Activated CD4-positive, CD25-positive, alpha-beta regulatory T cell treated with anti-CD3 and anti-CD28 coated beads, Interleukin-2, amount 50 U/mL, for 16 hours (primary cell): ENCODE data around the gene NUP133.
"Not testable (repeated sequence)": the region's sequence is repeated elsewhere in the genome, so short reads cannot be mapped to it uniquely, and the experiment has no call there.

Experiments
- DNase-seq: peaks from one replicate; pipeline ENCODE4 v3.0.0-alpha.2; 2020; ENCODE audit warnings: low read depth, low spot score

Gene NUP133

DNA sequence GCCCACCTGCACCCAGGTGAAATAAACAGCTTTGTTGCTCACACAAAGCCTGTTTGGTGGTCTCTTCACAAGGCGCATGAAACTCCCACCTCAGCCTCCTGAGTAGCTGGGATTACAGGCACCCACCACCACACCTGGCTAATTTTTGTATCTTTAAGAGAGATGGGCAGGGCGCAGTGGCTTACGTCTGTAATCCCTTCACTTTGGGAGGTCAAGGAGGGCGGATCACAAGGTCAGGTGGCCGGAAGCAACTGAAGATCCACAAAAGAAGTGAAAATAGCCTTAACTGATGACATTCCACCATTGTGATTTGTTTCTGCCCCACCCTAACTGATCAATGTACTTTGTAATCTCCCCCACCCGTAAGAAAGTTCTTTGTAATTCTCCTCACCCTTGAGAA is 89.6 kb downstream of the NUP133 start:
- DNase-seq = not testable (repeated sequence)

DNA sequence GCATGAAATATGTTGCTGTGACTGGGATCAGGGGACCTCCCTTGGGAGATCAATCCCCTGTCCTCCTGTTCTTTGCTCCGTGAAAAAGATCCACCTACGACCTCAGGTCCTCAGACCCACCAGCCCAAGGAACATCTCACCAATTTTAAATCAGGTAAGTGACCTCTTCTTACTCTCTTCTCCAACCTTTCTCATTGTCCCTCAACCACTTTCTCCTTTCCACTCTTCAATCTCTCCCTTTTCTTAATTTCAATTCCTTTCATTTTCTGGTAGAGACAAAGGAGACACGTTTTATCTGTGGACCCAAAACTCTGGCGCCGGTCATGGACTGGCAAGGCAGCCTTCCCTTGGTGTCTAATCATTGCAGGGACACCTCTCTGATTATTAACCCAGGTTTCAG is 95.3 kb downstream of the NUP133 start:
- DNase-seq = not testable (repeated sequence)

DNA sequence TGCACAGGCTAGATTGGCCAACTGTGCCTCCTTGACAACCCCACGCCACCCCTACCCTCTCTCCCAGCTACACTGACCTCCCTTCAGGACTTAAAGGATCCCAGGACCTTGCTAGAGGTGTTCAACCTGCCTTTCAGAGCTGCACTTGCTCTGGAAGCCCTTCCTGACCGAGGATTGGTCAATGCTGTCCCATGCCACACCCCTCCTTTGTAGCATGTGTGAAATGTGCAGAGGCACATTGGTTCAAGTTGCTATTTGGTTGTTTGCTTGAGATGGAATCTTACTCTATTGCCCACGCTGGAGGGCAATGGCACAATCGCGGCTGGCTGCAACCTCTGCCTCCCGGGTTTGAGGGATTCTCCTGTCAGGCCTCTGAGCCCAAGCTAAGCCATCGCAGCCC is 96.1 kb downstream of the NUP133 start:
- no peak for DNase-seq

DNA sequence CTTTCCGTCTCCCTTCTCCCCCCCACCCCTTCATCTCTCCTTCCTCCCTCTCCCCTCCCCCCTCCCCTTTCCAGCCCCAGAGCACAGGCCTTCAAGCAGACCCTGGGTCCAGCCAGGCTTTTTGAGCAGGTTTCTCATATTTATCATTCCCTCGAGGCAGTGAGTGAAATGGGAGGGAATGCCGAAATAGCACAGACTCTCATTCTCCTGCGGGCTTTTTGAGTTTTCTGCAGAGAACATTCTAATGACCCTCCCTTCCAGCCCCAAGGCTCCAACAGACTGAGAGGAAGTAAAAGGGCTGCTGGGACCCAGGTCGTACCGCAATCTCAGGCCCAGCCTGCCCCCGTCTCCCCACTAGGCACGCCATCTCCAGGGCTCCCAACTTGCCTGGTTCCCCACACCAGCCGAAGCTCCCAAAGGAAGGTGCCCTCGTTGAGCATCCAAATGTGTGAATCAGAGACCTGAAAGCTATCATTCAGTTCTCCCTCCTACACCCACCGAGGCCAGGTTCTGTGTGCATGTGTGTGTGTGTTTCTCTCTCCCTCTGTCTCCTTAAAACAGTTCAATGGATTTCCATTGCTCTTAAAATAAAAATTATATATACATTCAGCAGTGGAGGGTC is 96.6 kb downstream of the NUP133 start:
- DNase-seq = no peak

DNA sequence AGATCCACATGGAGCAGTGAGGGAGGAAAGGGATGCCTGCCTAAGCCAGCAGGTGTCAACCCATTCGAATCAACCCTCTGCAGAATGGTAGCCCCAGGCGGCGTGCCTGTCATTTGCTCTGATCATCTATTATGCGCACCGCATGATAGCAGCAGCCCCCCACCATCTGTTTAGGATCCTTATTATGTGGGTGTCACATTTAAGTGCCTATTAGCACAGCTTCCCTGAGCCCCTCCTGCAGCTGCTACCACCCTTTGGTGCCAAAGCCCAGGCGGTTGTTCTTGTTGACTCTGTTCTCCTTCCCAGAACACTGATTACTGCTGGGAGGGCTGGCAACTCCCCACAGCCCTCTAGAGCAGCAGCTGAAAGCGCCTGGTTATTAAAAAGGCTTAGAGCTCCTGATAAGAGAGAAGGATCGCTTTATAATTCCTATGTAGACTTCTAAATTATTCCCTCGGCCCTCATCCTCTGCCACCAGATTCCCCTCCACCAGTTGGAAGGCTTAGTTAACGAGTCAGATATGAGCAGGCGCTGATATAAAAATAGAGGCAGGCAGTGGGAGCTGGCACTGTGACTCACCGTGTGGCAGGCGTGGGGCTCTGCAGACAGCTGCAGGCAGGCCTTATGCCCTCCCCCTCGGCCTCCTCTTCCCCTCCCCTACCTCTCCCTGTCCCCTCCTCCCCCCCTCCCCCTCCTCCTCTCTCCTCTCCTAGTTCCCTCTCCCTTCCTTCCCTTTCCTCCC is 97.3 kb downstream of the NUP133 start:
- no peak for DNase-seq

DNA sequence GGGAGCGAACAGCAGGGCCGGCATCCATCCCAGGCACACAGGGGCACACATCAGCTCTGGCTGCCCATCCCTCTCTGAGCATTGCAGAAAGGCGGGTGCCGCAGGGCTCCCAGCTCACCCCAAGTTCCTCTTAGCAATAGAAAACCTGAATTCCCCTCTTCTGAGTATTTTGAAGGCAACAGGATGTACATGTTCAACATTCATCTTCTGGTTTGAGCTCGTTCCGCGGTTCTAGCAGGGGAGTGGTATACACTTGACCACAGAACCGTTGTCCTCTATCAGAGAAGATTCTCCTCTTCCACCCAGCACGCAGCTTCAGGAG is 97.8 kb downstream of the NUP133 start:
- DNase-seq = no peak

DNA sequence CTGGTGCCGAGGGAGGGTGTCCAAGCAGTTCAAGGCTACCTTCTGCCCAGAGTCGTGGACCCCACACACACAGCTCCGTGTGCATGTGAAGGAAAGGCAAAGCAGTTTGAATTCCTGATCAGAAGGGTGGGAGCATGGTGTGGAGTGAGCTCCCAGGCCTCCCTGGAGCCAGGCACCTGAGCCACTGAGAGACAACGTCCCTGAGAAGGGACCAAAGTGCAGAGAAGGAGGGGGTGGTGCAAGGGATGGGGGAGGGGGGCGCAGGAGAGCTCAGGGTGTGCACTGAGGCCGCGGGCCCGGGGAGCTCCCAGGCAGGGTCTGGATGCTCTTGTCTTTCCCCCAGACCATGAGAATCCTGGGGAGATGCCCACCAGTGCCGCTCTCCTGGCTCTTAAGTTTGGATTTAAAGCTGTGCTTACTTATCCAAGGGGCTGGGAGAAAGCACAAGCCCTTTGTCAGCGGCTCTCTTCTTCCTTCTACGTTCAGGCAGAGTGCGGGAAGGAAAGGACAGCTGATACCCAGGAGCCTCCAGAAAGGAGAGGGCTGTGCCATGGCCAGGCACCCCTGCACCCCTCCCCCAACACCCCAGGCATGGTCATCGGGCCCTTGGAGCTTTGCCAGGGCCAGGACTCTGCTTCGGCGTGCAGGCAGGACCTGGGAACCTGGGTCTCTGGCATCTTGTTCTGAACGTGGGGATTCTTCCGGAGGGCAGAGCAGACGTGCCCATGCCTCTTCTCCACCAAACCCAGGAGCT is 98.3 kb downstream of the NUP133 start:
- no peak for DNase-seq

DNA sequence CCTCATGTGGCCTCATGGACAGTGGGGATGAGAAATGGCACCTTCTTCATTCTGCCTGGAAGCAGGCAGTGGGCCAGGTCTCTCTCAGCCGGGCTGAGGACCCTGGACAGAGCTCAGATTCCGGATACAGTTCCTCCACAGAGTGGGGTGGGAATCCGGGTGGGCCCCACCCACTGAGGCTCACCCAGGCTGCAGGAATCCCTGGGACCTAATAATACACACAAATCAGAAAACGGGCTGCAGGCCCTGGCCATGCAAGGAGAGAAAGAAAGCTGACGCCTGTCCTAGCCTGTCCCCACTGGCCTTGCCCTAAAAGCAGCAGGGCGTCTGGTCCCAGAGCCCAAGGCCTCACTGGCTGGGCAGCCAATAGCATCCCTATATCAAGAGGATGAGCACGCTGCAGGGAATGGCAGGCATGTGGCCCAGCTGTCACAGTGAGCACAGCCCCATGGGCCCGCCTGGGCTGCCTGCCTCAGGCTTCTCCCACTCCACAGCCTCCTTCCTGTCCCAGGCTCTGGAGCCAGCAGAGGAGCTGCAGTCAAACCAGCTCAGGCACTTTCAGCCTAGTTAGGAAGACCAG is 99.6 kb downstream of the NUP133 start:
- DNase-seq = no peak

DNA sequence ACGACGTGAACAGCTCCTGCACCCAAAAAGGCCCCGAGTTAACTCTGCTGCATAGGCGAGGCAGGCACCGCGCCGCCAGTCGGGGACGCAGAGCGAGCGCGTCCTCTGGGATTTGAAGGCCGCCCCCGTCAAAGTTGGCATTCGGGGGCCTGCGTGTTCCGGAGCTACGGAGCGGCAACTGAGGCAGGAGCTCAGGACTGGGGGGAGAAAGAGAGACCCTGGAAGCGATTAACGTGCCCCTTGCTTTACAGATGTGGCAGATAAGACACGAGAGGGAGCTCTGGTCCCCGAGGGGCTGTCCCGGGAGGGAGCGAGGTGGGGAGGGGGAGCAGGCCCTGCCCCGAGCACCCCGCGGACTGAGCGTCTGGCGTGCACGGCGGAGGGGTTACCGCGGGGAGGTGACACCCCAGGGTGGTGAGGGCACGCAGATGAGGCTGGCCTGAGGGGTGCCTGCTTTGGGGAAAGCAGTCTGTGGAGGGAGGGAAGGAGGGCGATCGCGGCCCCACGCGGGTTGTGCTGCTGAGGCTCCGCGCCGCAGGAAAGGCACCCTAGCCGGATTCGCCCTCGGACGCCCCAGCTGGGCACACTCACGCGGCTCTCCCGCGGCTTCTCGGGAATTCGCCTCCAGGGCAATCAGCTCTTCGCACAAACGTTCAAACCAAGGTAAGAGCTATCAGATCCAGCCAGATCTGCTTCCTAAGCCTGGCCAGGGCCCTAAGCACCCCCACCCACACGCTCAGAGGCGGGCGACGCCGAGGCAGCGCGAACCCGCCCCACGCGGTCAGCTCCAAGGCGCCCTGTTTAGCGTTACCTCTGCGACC is 100.7 kb downstream of the NUP133 start:
- DNase-seq = no peak

DNA sequence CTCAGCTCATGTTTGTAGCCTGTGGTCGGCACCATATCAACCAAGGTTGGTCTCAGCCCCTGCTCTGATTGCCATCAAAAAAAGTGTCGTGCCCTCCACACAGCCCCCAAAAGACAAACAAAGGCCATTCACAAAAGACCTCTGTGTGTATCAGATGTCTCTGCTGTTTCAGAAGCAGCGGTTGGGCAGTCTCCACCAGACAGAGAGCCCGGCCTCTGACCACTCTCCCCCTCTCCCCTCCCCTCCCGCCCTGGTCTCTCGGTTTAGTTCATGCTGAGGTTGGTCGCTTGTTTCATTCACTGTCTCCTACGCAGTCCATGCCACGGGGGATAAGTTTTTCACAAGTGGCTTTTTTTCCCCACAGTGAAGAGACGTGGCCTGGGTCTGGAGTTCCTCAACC is 101.3 kb downstream of the NUP133 start:
- no peak for DNase-seq

DNA sequence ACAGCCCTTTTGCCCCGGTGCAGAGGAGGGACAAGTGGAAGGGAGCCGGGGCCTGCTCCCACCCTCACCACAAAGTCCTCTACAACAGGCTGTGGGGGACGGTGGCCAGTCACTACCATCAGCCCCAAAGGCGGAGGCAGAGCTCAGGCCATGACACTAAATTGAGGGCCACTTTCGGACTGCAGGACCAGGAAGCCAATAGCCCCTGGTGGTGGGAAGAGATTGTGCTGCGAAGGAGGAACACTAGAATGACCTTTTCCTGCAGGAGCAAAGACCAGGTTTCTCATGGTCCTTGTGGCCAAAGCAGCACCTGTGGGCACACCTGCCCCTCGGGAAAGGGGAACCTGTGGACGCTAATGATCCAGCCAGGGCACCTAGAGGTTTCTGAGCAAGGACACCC is 104.6 kb downstream of the NUP133 start:
- DNase-seq = no peak

DNA sequence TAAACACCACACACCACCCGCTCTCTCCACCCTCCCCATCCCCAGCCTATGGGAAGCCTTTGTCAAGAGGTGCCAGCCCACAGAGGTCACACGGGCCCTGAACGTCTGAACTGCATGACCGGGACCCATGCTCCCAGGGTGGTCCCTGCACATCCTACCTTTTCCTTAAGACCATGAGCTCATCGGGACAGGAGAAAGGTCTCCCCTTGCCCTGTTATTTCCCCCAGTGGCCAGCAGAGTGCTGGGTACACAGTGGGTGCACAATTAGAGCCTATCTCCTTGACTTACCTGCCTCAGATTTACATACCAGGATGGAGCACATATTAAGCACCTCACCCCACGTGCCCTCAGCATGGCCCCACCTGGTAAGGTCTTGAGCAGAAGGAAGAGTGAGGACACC is 105.1 kb downstream of the NUP133 start:
- no peak for DNase-seq

DNA sequence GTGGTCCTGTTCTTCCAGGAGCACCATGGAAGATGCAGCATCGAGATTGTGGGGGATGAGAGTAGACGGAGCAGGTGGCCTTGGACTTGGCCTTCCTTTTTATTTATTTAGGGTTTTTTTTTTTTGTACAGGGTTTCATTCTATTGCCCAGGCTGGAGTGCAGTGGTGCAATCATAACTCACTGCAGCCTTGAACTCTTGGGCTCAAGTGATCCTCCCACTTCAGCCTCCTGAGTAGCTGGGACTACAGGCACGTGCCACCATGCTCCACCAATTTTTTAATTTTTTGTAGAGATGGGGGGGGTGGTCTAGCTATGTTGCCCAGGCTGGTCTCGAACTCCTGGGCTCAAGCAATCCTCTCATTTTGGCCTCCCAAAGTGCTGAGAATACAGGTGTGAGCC is 105.8 kb downstream of the NUP133 start:
- DNase-seq = not testable (repeated sequence)

DNA sequence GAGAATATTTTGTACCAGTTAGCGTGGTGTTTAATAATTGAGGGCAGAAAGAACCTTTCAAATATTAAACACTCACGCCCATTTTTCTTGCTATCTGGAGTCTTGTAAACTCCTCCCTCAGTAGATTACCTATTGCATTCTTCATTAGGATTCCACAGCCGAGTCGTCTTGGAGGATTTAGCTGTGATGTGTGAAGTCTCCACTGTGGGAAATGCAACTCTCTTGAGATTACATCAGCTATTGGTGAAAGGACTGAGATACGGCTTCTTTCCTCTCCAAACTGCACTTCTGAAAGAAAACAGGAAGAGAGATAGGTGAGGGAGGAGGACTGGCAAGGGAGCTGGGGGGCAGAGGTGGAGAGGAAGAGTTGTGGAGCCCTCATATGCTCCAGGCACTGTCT is 110.4 kb downstream of the NUP133 start:
- no peak for DNase-seq

DNA sequence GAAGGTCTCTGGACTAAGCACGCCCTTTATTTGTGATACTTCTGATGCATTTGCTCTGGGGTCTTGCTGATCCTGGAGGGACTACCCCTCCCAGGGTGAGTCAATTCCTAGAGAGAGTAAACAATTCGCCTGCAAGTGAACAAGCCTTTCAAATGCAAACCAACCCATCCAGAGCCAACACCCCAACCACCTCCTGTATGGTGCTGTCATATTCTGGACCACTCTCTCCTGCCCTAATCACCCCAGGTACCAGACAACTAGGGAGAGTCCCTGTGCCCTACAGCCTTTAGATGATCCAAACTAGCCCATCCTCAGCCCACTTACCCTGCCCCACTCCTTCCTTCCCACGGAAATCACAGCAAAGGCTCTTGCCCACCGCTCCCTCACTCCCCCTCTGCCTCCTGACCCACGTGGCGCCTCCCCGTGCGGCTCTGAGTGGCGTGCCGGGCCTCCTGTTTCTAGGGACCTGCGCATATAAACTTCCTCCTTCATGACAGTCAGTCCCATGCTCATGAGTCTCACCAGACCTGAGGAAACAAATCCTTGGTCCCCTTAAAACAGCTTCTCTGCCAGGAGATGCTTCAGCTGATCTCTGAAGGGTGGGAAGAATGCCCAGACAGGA is 111.4 kb downstream of the NUP133 start:
- no peak for DNase-seq

DNA sequence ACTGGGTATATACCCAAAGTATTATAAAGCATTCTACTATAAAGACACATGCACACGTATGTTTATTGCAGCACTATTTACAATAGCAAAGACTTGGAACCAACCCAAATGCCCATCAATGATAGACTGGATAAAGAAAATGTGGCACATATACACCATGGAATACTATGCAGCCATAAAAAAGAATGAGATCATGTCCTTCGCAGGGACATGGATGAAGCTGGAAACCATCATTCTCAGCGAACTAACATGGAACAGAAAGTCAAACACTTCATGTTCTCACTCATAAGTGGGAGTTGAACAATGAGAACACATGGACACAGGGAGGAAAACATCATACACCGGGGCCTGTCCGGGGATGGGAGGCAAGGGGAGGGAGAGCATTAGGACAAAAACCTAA is 113.6 kb downstream of the NUP133 start:
- not testable (repeated sequence) for DNase-seq

DNA sequence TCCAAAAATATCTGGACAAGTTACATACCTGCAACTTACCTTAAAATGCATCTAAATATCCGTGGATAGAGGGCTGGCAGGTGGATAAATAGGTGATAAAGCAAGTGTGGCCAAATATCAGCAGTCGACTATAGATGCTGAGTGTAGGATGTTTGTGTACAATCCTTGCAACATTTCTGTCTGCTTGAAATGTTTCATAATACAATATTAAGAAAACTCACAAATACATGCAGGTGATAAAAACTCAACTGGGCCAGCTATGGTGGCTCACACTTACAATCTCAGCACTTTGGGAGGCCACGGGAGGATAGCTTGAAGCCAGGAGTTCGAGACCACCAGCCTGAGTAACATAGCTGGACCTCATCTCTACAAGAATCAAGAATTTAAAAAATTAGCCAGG is 115.2 kb downstream of the NUP133 start:
- DNase-seq = no peak
